HFFc6 (cell line): ENCODE measurements around the gene PLEKHB1. TPM values are rescaled to one million over a fixed set of nuclear protein-coding genes. Genes with fewer than 3 reads are reported as not detected.
"Not testable (repeated sequence)": the region's sequence is repeated elsewhere in the genome, so short reads cannot be mapped to it uniquely, and the experiment has no call there.

Experiments
- DNase-seq: peaks from one replicate; pipeline ENCODE4 v3.0.0-alpha.2; 2018
- H3K27ac Mint-ChIP-seq: 2 replicates; pipeline ENCODE4 v1.8.0; 2020; ENCODE audit warnings: mild to moderate bottlenecking, mixed read lengths
- H3K27me3 Mint-ChIP-seq: 2 replicates; pipeline ENCODE4 v1.8.0; 2021; ENCODE audit warnings: mild to moderate bottlenecking, moderate library complexity, mixed read lengths; ENCODE audit not compliant: insufficient read depth
- H3K36me3 Mint-ChIP-seq: 2 replicates; pipeline ENCODE4 v1.8.0; 2021; ENCODE audit warnings: low read depth, mixed read lengths
- H3K4me1 Mint-ChIP-seq: 2 replicates; pipeline ENCODE4 v1.8.0; 2020; ENCODE audit warnings: low read depth, mixed read lengths
- H3K4me3 Mint-ChIP-seq: 2 replicates; pipeline ENCODE4 v1.8.0; 2020; ENCODE audit warnings: mild to moderate bottlenecking, moderate library complexity, mixed read lengths
- H3K9me3 Mint-ChIP-seq: 2 replicates; pipeline ENCODE4 v1.8.0; 2020; ENCODE audit warnings: mild to moderate bottlenecking, mixed read lengths
- total RNA-seq, 6 experiments: library from RNA; stranded (reverse); fragmentation: NEBNext Ultra II Directional; extraction: Animal tissue kit (Norgen Biotek cat#: 25700); gene quantifications; 2 replicates in 1 of 6; 3 replicates in 5 of 6; pipeline ENCODE4 v1.2.3, GENCODE V29; 2021
- TF ChIP-seq, protein P1 (sequence below): fragments of 200-600 bp; sonication (generic); IDR thresholded peaks from 2 replicates; pipeline ENCODE4 v1.5.0; 2021; ENCODE audit warnings: antibody characterized with exemption, mild to moderate bottlenecking

The PLEKHB1 gene
- total RNA-seq, 6 experiments from 2014 or later = 0.23 to 1.6 (median 0.48) TPM

DNA sequence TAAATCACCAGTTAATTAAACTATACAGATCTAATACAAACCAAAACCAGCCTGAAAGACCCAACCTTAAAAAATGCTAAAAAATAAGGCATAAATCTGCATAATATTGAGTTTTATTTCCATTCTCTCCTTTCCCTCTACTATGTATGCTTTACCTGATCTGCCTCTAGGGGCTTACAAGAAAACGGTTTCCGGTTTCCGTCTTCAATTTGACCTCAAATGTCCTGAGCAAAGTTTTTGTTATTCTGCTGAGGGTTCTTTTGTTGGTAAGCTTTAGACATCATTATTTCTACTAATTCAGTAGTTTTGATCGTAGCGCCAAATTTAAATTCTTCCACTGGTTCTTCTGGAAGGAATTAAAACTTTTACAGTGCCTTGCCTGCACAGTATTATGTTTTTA is 30.2 kb downstream of the PLEKHB1 start:
- H3K4me1 Mint-ChIP-seq, H3K4me3 Mint-ChIP-seq, DNase-seq, H3K27ac Mint-ChIP-seq, H3K27me3 Mint-ChIP-seq, H3K9me3 Mint-ChIP-seq: not testable (repeated sequence)
- peaks cover 24% of the 10 kb centered on the region for H3K36me3 Mint-ChIP-seq
- TF ChIP-seq, protein P1, sequence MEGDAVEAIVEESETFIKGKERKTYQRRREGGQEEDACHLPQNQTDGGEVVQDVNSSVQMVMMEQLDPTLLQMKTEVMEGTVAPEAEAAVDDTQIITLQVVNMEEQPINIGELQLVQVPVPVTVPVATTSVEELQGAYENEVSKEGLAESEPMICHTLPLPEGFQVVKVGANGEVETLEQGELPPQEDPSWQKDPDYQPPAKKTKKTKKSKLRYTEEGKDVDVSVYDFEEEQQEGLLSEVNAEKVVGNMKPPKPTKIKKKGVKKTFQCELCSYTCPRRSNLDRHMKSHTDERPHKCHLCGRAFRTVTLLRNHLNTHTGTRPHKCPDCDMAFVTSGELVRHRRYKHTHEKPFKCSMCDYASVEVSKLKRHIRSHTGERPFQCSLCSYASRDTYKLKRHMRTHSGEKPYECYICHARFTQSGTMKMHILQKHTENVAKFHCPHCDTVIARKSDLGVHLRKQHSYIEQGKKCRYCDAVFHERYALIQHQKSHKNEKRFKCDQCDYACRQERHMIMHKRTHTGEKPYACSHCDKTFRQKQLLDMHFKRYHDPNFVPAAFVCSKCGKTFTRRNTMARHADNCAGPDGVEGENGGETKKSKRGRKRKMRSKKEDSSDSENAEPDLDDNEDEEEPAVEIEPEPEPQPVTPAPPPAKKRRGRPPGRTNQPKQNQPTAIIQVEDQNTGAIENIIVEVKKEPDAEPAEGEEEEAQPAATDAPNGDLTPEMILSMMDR = peak; percentile 19; the same call in 1 of the 2 replicates

DNA sequence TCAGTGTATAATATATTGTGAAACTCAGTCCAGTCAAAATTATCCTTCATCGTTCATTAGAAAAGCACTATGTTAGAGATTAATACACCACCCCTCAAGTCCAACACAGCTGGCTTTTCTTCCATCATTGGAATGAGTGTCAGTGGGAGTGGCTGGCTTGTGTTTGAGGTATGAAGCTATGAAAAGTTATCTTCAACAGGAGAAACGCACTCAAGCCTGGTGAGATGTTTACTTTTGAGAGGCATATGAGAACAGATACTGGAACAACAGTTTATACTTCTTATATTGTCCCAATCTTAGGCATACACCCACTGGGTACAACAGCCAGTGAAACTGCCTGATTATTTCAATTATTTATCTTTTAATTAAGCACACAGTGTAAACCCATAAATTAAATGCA is 34.3 kb downstream of the PLEKHB1 start:
- Mint-ChIP-seq H3K27ac (0 out of 2 replicates have a peak overlapping the region, but pooled peaks have one; percentile 5), H3K4me3 (no peak overlapping the region), H3K4me1 (peaks cover 6% of the 10 kb centered on the region; the same call in 1 of the 2 replicates), H3K36me3 (peaks cover 32% of the 10 kb centered on the region), H3K9me3 (no peaks in the 10 kb centered on the region), H3K27me3 (no peaks in the 10 kb centered on the region; the same call in 1 of the 2 replicates)
- TF ChIP-seq, protein P1 = no peak
- no peak for DNase-seq

DNA sequence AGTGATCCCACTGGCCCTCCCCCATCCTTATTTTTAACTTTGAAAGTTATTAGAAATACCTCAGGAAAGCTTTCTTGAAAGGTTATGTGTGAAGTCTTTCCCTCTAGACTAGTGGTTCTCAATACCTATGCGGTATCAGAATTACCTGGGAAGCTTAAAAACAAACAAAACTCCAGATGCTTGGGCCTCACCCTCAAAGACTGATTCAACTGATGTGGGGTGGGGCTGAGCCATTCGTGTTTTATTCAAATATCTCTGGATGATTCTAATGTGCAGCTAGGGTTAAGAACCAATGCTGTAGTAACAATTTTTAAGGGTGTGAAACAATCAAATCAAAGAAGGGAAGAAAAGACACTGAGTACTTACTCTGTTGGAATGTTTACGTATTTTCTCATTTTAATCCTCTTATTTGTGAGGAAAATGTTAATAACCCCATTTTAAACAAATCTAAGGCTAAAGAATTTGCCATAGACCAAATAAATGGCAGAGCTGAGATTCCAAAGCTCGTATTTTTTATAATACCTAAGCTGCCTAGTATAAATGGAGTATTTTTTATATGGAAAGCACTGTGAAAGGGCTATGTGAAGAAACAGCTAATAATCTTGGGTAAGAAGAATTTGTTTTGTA is 47.6 kb downstream of the PLEKHB1 start:
- H3K27me3 Mint-ChIP-seq = peaks cover 3% of the 10 kb centered on the region
- no peaks in the 10 kb centered on the region for H3K4me1 Mint-ChIP-seq

DNA sequence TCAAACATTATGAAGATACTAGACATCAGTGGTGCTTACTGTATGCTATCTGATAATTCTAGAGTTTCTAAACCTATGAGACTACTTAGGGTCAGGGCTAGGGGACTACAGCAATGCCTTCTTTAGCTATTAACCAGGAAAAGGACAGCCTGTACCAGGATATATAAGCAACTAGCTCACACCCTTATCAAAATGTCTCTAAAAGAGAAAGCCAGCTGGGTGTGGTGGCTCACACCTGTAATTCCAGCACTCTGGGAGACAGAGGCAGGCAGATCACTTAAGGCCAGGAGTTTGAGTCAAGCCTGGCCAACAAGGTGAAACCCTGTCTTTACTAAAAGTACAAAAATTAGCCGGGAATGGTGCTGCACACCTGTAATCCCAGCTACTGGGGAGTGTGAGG is 58.7 kb downstream of the PLEKHB1 start:
- no peaks in the 10 kb centered on the region for H3K9me3 Mint-ChIP-seq
- H3K27ac Mint-ChIP-seq = no peak overlapping the region
- H3K27me3 Mint-ChIP-seq = no peaks in the 10 kb centered on the region
- H3K4me3 Mint-ChIP-seq = no peak overlapping the region
- TF ChIP-seq, protein P1 = no peak
- DNase-seq = no peak
- H3K36me3 Mint-ChIP-seq = peaks cover 15% of the 10 kb centered on the region
- no peaks in the 10 kb centered on the region for H3K4me1 Mint-ChIP-seq

More for the DNA sequence above, 47.6 kb downstream of the PLEKHB1 start:
- DNase-seq = no peak
- Mint-ChIP-seq H3K4me3 (no peak overlapping the region), H3K27ac (no peak overlapping the region), H3K36me3 (peaks cover 5% of the 10 kb centered on the region; the same call in 1 of the 2 replicates), H3K9me3 (no peaks in the 10 kb centered on the region)
- TF ChIP-seq, protein P1 = no peak

DNA sequence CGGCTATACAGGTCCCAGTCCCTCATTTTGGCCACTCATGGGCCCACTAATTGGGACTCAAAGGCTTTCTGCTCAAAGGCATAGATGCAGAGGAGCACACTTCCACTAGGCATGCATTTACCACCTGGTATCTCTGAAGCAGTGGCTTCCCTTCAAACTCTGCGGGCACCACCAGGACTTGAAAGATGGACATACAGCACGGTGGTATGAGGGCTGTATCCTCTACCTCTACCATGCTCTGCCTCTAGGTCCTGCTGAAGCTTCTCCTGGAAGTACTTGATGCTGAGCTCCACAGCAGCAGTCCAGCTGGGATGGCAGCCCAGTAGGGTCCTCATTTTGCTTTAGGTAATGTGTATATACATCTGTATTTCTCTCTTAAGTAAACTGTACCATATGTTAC is 64.6 kb downstream of the PLEKHB1 start:
- DNase-seq = no peak
- H3K27me3 Mint-ChIP-seq = no peaks in the 10 kb centered on the region

More for the DNA sequence above, 64.6 kb downstream of the PLEKHB1 start:
- Mint-ChIP-seq H3K4me3 (no peak overlapping the region), H3K4me1 (peaks cover 1% of the 10 kb centered on the region), H3K27ac (no peak overlapping the region), H3K9me3 (no peaks in the 10 kb centered on the region), H3K36me3 (peaks cover 6% of the 10 kb centered on the region; the same call in 1 of the 2 replicates)
- TF ChIP-seq, protein P1 = no peak

Other genes with a start within 250 kb of the PLEKHB1 start
- 10 to 100 TPM; 32.6 to 40.1 (median 38.8) TPM for gene FAM168A, start 48.5 kb upstream of the PLEKHB1 start, total RNA-seq
- 100 to 1,000 TPM in 5 of 6 experiments, 10 to 100 TPM in 1; 91.7 to 130 (median 109) TPM for gene RAB6A, start 114.5 kb downstream of the PLEKHB1 start, total RNA-seq
- 10 to 100 TPM; 29.3 to 39.4 (median 35.1) TPM for gene MRPL48, start 141.3 kb downstream of the PLEKHB1 start, total RNA-seq
- gene COA4, start 230.3 kb downstream of the PLEKHB1 start, total RNA-seq = 100 to 1,000 TPM in 1 of 6 experiments, 10 to 100 TPM in 5; 78.9 to 103 (median 81.4) TPM
- gene PAAF1, start 230.4 kb downstream of the PLEKHB1 start, total RNA-seq = 10 to 100 TPM; 19.5 to 23.2 (median 22.4) TPM